ENCODE results near the gene ARL4D. TPM values are rescaled to one million over a fixed set of nuclear protein-coding genes. Genes with fewer than 3 reads are reported as not detected.
"Not testable (repeated sequence)": the region's sequence is repeated elsewhere in the genome, so short reads cannot be mapped to it uniquely, and the experiment has no call there.

The ARL4D gene
- total RNA-seq, 1 donor from 2014 or later = 10.4 TPM

- H3K9ac ChIP-seq (ENCODE audit: low read depth in 1 of 3, low read length in 3 of 3) = peak overlapping the region; percentile 76 to 93 (median 83)
- peak overlapping the region; percentile 89 for H3K27ac ChIP-seq (ENCODE audit: low read depth, low read length)
- peak overlapping the region; percentile 72 to 95 (median 80) for H3K4me3 ChIP-seq (ENCODE audit: low read length in 3 of 3)
- H3K36me3 ChIP-seq (ENCODE audit: control insufficient read depth in 3 of 3, insufficient read depth in 3 of 3, low read length in 3 of 3) = no peaks in the 10 kb centered on the region
- H3K4me1 ChIP-seq (ENCODE audit: control insufficient read depth in 3 of 3, insufficient read depth in 3 of 3, low read length in 3 of 3) = peaks cover 20 to 46% (median 34%) of the 10 kb centered on the region in 3 donors
- H3K9me3 ChIP-seq (ENCODE audit: control insufficient read depth in 3 of 3, low read length in 3 of 3) = no peaks in the 10 kb centered on the region
- H3K27me3 ChIP-seq (ENCODE audit: control insufficient read depth in 3 of 3, insufficient read depth in 3 of 3, low read length in 3 of 3) = no peaks in the 10 kb centered on the region
Observed at GRCh38 chr17:43359469-43360110, 39.2 kb upstream of the ARL4D start.

DNA sequence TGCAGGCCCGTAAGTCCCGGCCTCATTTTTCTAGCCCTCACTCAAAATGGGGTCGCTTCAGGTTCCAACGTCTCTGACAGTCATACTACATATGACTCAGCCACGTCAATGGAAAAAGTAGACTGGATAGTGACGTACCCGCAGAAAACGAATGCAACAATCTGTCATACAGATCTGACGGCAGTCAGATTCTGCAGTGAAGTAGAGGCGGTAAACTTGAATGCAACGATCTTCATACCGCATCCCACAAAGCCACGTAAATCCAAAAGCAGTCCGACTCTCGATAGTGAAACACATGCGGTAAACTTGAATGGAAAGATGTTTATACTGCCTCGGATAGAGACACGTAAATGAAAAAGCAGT, 38.4 kb upstream of the ARL4D start:
- H3K27ac ChIP-seq (ENCODE audit: low read depth, low read length) = peak overlapping the region; percentile 89
- peak overlapping the region; percentile 76 to 93 (median 83) for H3K9ac ChIP-seq (ENCODE audit: low read depth in 1 of 3, low read length in 3 of 3)
- H3K4me3 ChIP-seq (ENCODE audit: low read length in 3 of 3) = peak overlapping the region; percentile 72 to 95 (median 80)
- no peaks in the 10 kb centered on the region for H3K27me3 ChIP-seq (ENCODE audit: control insufficient read depth in 3 of 3, insufficient read depth in 3 of 3, low read length in 3 of 3)
- peaks cover 19 to 45% (median 34%) of the 10 kb centered on the region in 3 donors for H3K4me1 ChIP-seq (ENCODE audit: control insufficient read depth in 3 of 3, insufficient read depth in 3 of 3, low read length in 3 of 3)
- no peaks in the 10 kb centered on the region for H3K36me3 ChIP-seq (ENCODE audit: control insufficient read depth in 3 of 3, insufficient read depth in 3 of 3, low read length in 3 of 3)
- no peaks in the 10 kb centered on the region for H3K9me3 ChIP-seq (ENCODE audit: control insufficient read depth in 3 of 3, low read length in 3 of 3)

GRCh38 chr17:43360739-43361505, 37.9 kb upstream of the ARL4D start:
- Histone ChIP-seq H3K4me1 (ENCODE audit: control insufficient read depth in 3 of 3, insufficient read depth in 3 of 3, low read length in 3 of 3) (peaks cover 19 to 43% (median 31%) of the 10 kb centered on the region in 3 donors), H3K9me3 (ENCODE audit: control insufficient read depth in 3 of 3, low read length in 3 of 3) (no peaks in the 10 kb centered on the region), H3K27me3 (ENCODE audit: control insufficient read depth in 3 of 3, insufficient read depth in 3 of 3, low read length in 3 of 3) (no peaks in the 10 kb centered on the region), H3K9ac (ENCODE audit: low read depth in 1 of 3, low read length in 3 of 3) (peak overlapping the region; percentile 76 to 93 (median 83)), H3K36me3 (ENCODE audit: control insufficient read depth in 3 of 3, insufficient read depth in 3 of 3, low read length in 3 of 3) (no peaks in the 10 kb centered on the region), H3K4me3 (ENCODE audit: low read length in 3 of 3) (peak overlapping the region; percentile 72 to 95 (median 80)), H3K27ac (ENCODE audit: low read depth, low read length) (peak overlapping the region; percentile 89)

DNA sequence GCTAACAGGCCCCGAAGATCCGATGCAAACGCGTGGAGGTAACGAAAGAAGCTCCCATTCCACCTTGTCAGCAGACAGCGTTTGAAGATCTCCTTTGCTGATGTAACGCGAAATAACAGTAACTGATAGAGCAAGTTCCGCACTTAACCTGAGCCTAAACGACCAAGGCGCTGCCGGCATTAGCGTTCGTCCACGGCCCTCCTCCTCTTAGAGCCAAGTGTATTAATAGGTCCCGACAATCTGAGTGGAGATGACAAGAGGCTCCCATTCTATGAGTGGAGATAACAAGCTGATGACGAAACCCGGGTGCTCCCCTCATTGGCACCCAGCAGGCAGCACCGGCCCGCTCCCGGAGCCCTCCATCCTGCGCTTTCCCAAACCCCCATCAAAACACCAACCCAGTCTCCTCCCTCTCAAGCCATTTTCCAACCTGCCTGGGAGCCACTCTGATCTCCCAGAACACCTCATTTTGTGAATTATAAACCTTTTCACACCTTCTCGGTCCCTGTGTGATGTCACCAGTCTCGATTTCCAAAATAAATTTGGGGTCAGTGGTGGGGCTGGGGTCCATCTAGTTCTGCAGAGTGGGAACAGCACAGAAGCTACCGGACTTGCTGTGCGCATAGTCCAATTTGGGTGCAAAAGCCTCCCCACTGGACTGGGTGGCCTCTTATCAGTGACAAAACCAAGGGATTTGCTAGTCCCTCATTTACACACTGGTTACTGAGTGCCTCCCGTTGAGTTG, 35.4 kb upstream of the ARL4D start:
- no peaks in the 10 kb centered on the region for H3K9me3 ChIP-seq (ENCODE audit: control insufficient read depth in 3 of 3, low read length in 3 of 3)
- no peaks in the 10 kb centered on the region for H3K27me3 ChIP-seq (ENCODE audit: control insufficient read depth in 3 of 3, insufficient read depth in 3 of 3, low read length in 3 of 3)
- H3K4me3 ChIP-seq (ENCODE audit: low read length in 3 of 3) = no peak overlapping the region
- H3K9ac ChIP-seq (ENCODE audit: low read depth in 1 of 3, low read length in 3 of 3) = peak overlapping the region in 1 of 3 donors; percentile 10
- peaks cover 5 to 30% (median 19%) of the 10 kb centered on the region in 3 donors for H3K4me1 ChIP-seq (ENCODE audit: control insufficient read depth in 3 of 3, insufficient read depth in 3 of 3, low read length in 3 of 3)
- H3K36me3 ChIP-seq (ENCODE audit: control insufficient read depth in 3 of 3, insufficient read depth in 3 of 3, low read length in 3 of 3) = no peaks in the 10 kb centered on the region
- no peak overlapping the region for H3K27ac ChIP-seq (ENCODE audit: low read depth, low read length)

DNA sequence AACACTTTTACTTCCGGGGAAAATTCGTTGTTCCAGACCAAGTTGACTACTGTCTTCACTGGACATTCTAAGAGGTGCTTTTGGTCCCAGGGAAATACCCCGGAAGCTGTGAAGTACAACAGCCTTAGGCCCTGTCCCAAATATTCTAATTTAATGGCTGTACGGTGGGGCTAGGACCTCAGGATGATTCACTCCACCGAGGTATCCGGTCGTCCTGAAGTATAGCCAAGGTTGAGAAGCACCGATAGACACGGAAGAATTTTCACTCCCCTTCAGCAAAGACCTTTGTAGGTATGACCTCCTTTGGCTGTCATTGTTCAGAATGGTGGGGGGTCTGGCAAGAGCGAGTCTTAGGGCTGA, 34.9 kb upstream of the ARL4D start:
- peak overlapping the region in 1 of 3 donors; percentile 10 for H3K9ac ChIP-seq (ENCODE audit: low read depth in 1 of 3, low read length in 3 of 3)
- H3K27me3 ChIP-seq (ENCODE audit: control insufficient read depth in 3 of 3, insufficient read depth in 3 of 3, low read length in 3 of 3) = no peaks in the 10 kb centered on the region
- H3K9me3 ChIP-seq (ENCODE audit: control insufficient read depth in 3 of 3, low read length in 3 of 3) = no peaks in the 10 kb centered on the region
- no peak overlapping the region for H3K27ac ChIP-seq (ENCODE audit: low read depth, low read length)
- no peaks in the 10 kb centered on the region for H3K36me3 ChIP-seq (ENCODE audit: control insufficient read depth in 3 of 3, insufficient read depth in 3 of 3, low read length in 3 of 3)
- H3K4me1 ChIP-seq (ENCODE audit: control insufficient read depth in 3 of 3, insufficient read depth in 3 of 3, low read length in 3 of 3) = peaks cover 6 to 26% (median 19%) of the 10 kb centered on the region in 3 donors
- H3K4me3 ChIP-seq (ENCODE audit: low read length in 3 of 3) = no peak overlapping the region

DNA sequence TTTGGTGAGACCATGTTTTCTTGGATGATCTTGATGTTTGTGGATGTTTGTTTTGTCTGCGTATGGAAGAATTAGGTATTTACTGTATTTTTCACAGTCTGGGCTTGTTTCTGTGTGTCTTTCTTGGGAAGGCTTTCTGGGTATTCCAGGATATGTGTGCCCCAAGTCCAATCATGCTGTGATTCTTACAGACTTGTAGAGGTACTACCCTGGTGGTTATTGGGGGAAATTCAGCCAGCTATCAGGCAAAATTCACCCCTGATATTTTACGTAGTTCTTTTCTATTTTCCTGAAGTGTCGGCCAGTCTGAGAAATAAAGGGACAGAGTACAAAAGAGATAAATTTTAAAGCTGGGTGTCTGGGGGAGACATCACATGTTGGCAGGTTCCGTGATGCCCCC, 33.4 kb upstream of the ARL4D start:
- no peak overlapping the region for H3K9ac ChIP-seq (ENCODE audit: low read depth in 1 of 3, low read length in 3 of 3)
- H3K4me1 ChIP-seq (ENCODE audit: control insufficient read depth in 3 of 3, insufficient read depth in 3 of 3, low read length in 3 of 3) = peaks cover 10 to 24% (median 15%) of the 10 kb centered on the region in 3 donors
- no peak overlapping the region for H3K4me3 ChIP-seq (ENCODE audit: low read length in 3 of 3)
- no peaks in the 10 kb centered on the region for H3K36me3 ChIP-seq (ENCODE audit: control insufficient read depth in 3 of 3, insufficient read depth in 3 of 3, low read length in 3 of 3)
- H3K27ac ChIP-seq (ENCODE audit: low read depth, low read length) = no peak overlapping the region
- no peaks in the 10 kb centered on the region for H3K9me3 ChIP-seq (ENCODE audit: control insufficient read depth in 3 of 3, low read length in 3 of 3)
- H3K27me3 ChIP-seq (ENCODE audit: control insufficient read depth in 3 of 3, insufficient read depth in 3 of 3, low read length in 3 of 3) = no peaks in the 10 kb centered on the region

GRCh38 chr17:43365921-43366320, 32.9 kb upstream of the ARL4D start:
- peaks cover 10 to 24% (median 15%) of the 10 kb centered on the region in 3 donors for H3K4me1 ChIP-seq (ENCODE audit: control insufficient read depth in 3 of 3, insufficient read depth in 3 of 3, low read length in 3 of 3)
- not testable (repeated sequence) for H3K4me3 ChIP-seq (ENCODE audit: low read length in 3 of 3); H3K27ac ChIP-seq (ENCODE audit: low read depth, low read length); H3K9ac ChIP-seq (ENCODE audit: low read depth in 1 of 3, low read length in 3 of 3); H3K27me3 ChIP-seq (ENCODE audit: control insufficient read depth in 3 of 3, insufficient read depth in 3 of 3, low read length in 3 of 3); H3K9me3 ChIP-seq (ENCODE audit: control insufficient read depth in 3 of 3, low read length in 3 of 3); H3K36me3 ChIP-seq (ENCODE audit: control insufficient read depth in 3 of 3, insufficient read depth in 3 of 3, low read length in 3 of 3)

- H3K27ac ChIP-seq (ENCODE audit: low read depth, low read length) = peak overlapping the region; percentile 98
- H3K36me3 ChIP-seq (ENCODE audit: control insufficient read depth in 3 of 3, insufficient read depth in 3 of 3, low read length in 3 of 3) = no peaks in the 10 kb centered on the region
- peak overlapping the region; percentile 63 to 83 (median 80) for H3K4me3 ChIP-seq (ENCODE audit: low read length in 3 of 3)
- H3K27me3 ChIP-seq (ENCODE audit: control insufficient read depth in 3 of 3, insufficient read depth in 3 of 3, low read length in 3 of 3) = no peaks in the 10 kb centered on the region
- H3K9me3 ChIP-seq (ENCODE audit: control insufficient read depth in 3 of 3, low read length in 3 of 3) = no peaks in the 10 kb centered on the region
- peaks cover 10 to 24% (median 15%) of the 10 kb centered on the region in 3 donors for H3K4me1 ChIP-seq (ENCODE audit: control insufficient read depth in 3 of 3, insufficient read depth in 3 of 3, low read length in 3 of 3)
- peak overlapping the region; percentile 74 to 94 (median 92) for H3K9ac ChIP-seq (ENCODE audit: low read depth in 1 of 3, low read length in 3 of 3)
Observed at GRCh38 chr17:43366891-43367736, 31.7 kb upstream of the ARL4D start.

DNA sequence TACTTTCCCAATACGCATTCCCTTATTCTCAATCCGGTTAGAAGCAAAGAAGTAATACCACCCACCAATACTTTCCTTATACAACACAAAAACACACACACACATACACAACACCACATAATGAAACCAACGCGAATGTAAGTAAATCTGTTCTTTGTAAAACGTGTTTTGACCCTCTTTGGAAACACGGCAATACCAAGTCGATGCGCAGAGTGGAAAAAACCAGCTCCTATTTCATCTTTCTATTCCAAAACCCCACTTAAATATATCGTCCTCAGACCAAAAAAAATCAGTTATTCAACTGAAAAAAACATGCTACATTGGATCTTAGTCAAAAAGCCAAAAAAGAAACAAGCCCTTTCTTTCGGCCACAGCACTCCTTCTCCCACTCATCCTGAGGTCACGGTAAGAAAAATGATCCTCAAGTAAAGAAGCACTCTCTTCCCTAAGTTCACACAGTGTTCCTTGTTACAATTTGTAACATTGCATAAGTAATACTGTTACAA, 31.0 kb upstream of the ARL4D start:
- peak overlapping the region; percentile 74 to 94 (median 92) for H3K9ac ChIP-seq (ENCODE audit: low read depth in 1 of 3, low read length in 3 of 3)
- H3K36me3 ChIP-seq (ENCODE audit: control insufficient read depth in 3 of 3, insufficient read depth in 3 of 3, low read length in 3 of 3) = no peaks in the 10 kb centered on the region
- no peaks in the 10 kb centered on the region for H3K9me3 ChIP-seq (ENCODE audit: control insufficient read depth in 3 of 3, low read length in 3 of 3)
- H3K4me1 ChIP-seq (ENCODE audit: control insufficient read depth in 3 of 3, insufficient read depth in 3 of 3, low read length in 3 of 3) = peaks cover 10 to 24% (median 15%) of the 10 kb centered on the region in 3 donors
- peak overlapping the region; percentile 63 to 83 (median 80) for H3K4me3 ChIP-seq (ENCODE audit: low read length in 3 of 3)
- H3K27ac ChIP-seq (ENCODE audit: low read depth, low read length) = peak overlapping the region; percentile 98
- no peaks in the 10 kb centered on the region for H3K27me3 ChIP-seq (ENCODE audit: control insufficient read depth in 3 of 3, insufficient read depth in 3 of 3, low read length in 3 of 3)

All from skeletal muscle tissue (tissue), 4 donors.